ENCODE measurements around the gene SCD5. TPM values are rescaled to one million over a fixed set of nuclear protein-coding genes. Genes with fewer than 3 reads are reported as not detected.

SCD5 gene
- total RNA-seq, 1 experiment from 2014 or later: 4.8 TPM

DNA sequence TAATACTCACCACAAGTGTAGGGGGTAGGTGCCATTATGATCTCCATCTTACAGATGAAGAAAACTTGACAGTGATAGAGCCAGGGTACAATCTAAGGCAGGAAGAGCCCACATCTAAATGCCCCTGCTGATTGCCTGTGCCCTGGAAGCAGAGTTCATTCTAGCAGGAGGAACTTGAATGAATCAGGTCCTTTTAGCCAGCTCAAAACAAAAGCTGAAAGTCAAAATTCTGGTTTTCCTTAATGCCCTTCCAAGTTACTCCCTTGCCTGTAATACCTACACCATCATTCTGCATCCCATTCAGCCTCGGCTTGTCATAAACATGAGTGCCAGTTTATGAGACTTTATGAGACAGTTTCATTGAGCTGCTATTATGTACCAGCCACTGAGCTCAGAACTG is 89.6 kb downstream of the SCD5 start:
- no peak for DNase-seq
- no peaks in the 10 kb centered on the region for H3K27me3 ChIP-seq (ENCODE audit: control insufficient read depth, insufficient read depth, low read length)
- no peak overlapping the region for H3K4me3 ChIP-seq (ENCODE audit: insufficient read depth, low read depth, low read length)
- H3K36me3 ChIP-seq (replicated peaks; ENCODE audit: control insufficient read depth, insufficient read depth, low read length): no peaks in the 10 kb centered on the region

DNA sequence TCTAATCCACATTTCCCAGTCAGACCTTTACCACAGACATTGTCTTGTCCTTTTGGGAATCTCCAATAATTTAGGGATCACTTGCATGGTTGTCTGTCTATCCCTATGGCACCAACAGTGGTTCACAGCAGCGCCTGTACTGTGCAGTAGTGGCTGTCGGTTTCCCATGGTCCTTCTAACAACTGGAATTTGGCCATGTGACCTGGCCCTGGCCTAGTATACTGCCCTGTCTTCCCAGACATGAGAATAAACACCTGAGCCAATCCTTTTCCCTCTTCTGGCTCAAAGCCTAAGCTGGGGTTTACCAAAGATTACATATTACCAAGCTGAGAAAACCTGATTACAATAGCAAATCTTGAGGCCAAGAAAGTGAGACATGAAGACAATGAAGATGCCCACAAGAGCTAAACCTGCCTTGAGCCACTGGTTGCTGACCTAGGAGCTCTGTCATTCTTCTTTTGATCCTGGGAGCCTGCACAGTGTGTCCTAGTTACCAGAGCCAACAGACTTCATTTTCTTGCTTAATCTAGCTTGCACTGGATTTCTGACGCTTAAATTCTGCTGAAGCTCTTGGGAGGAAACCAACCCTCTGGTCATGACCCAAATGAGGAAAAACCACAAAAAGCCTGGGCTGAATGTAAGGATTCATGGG is 92.1 kb downstream of the SCD5 start:
- Histone ChIP-seq H3K36me3 (replicated peaks; ENCODE audit: control insufficient read depth, insufficient read depth, low read length) (no peaks in the 10 kb centered on the region), H3K27me3 (ENCODE audit: control insufficient read depth, insufficient read depth, low read length) (no peaks in the 10 kb centered on the region), H3K4me3 (ENCODE audit: insufficient read depth, low read depth, low read length) (no peak overlapping the region)
- no peak for DNase-seq

DNA sequence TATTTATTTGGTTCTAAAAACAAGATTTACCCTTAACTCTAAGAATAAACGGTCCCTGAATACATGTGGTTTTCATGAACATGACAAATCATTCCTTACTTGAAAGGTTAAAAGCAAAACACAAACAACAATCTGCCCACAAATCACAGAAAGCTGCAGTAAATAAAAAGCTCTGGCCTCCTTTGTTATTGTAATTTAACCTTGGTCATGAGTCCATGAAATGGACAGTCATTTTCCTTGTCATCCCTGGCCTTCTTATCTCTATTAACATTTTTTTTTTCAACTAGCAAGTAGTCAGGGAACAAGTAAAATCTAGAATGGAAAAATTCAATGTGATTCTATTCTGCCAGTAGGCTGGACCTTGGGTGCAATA is 92.7 kb downstream of the SCD5 start:
- H3K4me3 ChIP-seq (ENCODE audit: insufficient read depth, low read depth, low read length): no peak overlapping the region
- H3K27me3 ChIP-seq (ENCODE audit: control insufficient read depth, insufficient read depth, low read length): no peaks in the 10 kb centered on the region
- DNase-seq: no peak
- H3K36me3 ChIP-seq (replicated peaks; ENCODE audit: control insufficient read depth, insufficient read depth, low read length): no peaks in the 10 kb centered on the region

DNA sequence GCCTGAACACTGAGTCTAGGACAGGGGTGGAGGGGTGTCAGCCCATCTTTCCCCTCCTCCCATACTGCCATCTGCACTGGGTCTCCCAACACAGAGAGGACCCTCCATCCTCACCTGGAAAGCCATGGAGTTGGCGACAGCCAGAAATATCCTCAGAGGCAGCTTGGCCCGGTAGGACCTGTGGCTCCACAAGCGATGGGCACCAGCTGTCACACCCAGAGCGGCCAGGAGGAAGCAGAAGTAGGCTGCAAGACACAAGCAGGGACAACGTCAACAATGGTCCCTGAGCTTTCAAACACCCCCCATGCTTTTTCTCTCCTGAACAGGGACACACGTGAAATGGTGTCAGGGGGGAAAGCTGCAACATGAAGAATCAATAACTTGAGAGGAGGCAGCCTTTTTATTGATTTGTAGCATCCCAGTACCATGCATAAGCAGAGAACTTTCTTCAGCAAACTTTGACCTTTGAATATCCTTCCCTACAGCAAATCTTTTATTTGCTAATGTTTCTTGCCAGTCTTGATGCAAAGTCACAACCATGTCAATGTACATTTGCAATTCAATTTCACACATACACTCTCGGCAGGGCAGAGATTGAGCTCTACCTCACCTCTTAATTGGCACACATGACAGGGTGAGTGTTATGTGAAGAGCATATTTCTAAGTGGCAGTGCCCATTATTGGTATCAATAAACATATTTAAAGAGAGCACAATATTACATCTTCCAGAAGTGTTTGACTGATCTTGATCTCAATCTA is 93.2 kb downstream of the SCD5 start:
- DNase-seq: no peak
- Histone ChIP-seq H3K36me3 (replicated peaks; ENCODE audit: control insufficient read depth, insufficient read depth, low read length) (no peaks in the 10 kb centered on the region), H3K27me3 (ENCODE audit: control insufficient read depth, insufficient read depth, low read length) (no peaks in the 10 kb centered on the region), H3K4me3 (ENCODE audit: insufficient read depth, low read depth, low read length) (no peak overlapping the region)

DNA sequence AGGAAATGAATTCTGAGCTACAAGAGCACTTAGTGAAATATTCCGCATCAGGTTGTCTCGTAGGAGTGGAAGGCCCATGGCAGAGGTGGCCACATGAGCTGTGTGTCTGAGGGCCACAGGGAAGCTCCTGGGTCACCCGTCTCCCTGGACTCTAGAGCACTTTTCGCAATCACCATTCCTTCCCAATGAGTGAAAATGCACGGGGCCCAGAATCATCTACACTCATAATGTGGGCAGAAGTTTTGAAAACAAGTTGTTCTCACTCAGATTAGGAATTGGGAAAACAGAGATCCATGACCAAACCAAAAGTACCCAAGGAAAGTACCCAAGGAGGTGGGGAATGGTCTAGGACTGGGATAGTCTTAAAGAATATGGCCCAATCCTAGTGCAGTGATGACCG is 94.4 kb downstream of the SCD5 start:
- Histone ChIP-seq H3K4me3 (ENCODE audit: insufficient read depth, low read depth, low read length) (no peak overlapping the region), H3K27me3 (ENCODE audit: control insufficient read depth, insufficient read depth, low read length) (no peaks in the 10 kb centered on the region), H3K36me3 (replicated peaks; ENCODE audit: control insufficient read depth, insufficient read depth, low read length) (no peaks in the 10 kb centered on the region)
- no peak for DNase-seq

DNA sequence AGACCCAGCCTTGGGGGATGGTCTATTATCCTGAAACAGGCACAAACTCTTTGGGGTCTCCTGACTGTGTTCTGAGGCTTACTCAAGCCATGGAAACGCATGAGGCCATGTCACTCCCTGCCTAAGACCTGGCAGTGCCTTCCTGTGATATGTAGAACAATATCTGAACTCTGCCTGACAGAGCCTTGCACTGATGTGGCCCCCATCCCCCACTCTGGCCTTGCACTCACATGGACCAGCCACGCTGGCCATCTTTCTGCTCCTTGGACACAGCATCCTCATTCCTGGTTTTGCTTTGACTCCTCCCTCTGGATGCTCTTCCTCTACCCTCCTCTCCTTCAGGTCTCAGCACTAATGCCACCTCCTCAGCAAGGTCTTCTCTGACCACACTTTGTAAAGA is 100.2 kb downstream of the SCD5 start:
- Histone ChIP-seq H3K36me3 (replicated peaks; ENCODE audit: control insufficient read depth, insufficient read depth, low read length) (no peaks in the 10 kb centered on the region), H3K27me3 (ENCODE audit: control insufficient read depth, insufficient read depth, low read length) (no peaks in the 10 kb centered on the region), H3K4me3 (ENCODE audit: insufficient read depth, low read depth, low read length) (no peak overlapping the region)
- no peak for DNase-seq

DNA sequence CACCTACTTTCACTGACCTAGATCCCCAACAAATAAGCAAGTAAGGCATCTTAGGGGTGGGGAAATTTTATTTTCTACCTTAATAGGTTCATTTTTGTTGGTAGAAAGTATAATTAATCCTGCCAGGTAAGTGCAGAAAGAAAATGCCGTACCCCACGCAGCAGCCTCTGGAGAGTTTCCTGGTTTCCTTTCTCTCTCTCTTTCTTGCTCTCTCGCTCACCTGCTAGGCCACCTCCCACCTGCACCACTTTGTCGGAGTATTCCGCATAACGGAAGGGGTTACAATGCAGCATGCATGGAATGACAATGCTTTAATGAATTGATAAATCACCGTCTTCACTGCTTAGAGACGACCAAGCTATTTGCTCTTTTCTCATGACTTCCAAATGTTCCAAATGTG is 101.0 kb downstream of the SCD5 start:
- Histone ChIP-seq H3K36me3 (replicated peaks; ENCODE audit: control insufficient read depth, insufficient read depth, low read length) (no peaks in the 10 kb centered on the region), H3K27me3 (ENCODE audit: control insufficient read depth, insufficient read depth, low read length) (no peaks in the 10 kb centered on the region), H3K4me3 (ENCODE audit: insufficient read depth, low read depth, low read length) (no peak overlapping the region)
- DNase-seq: no peak

DNA sequence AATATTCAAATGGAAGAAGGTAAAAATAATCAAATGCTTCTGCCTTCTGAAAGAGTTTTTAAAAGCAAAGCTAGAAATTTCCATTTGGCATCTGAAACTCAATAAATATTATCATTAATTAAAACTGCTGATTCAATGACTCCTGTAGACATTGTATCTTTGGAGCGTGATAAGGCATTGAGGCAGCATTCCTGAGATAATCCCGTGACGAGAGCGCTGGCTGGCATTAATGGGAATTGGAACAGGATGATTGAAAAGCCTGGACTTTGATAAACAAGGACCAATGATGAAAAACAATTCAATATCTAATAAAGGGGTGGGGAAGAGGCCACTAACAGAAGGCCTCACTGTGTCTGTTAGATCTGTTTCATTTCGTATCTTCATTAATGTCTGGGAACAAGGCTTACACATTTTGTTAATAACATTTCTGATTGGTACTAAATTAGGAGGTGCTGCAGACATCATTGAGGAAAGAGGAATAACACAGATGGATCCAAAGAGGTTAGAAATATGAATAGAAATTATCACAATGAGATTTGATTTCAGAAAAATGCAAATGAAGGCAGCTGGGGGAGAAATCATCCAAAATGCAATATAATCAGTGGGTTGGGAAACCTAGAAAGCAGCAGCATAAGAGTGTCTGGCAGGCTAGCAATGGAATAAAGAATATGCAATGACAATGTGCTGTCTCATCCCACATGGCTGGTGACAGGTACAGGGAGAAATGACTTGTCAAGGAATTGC is 102.3 kb downstream of the SCD5 start:
- no peak for DNase-seq
- H3K27me3 ChIP-seq (ENCODE audit: control insufficient read depth, insufficient read depth, low read length): no peaks in the 10 kb centered on the region
- H3K36me3 ChIP-seq (replicated peaks; ENCODE audit: control insufficient read depth, insufficient read depth, low read length): no peaks in the 10 kb centered on the region
- no peak overlapping the region for H3K4me3 ChIP-seq (ENCODE audit: insufficient read depth, low read depth, low read length)

DNA sequence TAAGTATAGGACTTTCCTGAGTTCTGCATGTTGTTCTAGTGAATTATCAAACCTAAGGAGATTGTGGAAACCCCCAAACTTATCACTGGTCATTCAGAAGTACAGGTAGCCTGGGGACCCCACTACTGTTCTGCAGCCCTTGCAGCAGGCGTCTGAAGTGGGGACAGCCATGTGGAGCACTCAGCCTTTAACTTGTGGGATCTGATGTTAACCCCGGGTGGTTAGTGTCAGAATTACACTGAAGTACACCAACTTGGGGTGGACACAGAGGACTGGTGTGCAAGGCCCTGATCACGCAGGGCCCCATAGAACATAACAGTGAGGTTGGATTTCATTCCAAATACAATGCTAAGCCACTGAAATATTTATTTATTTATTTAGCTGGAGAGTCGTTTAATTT is 103.7 kb downstream of the SCD5 start:
- no peak overlapping the region for H3K4me3 ChIP-seq (ENCODE audit: insufficient read depth, low read depth, low read length)
- H3K27me3 ChIP-seq (ENCODE audit: control insufficient read depth, insufficient read depth, low read length): no peaks in the 10 kb centered on the region
- no peaks in the 10 kb centered on the region for H3K36me3 ChIP-seq (replicated peaks; ENCODE audit: control insufficient read depth, insufficient read depth, low read length)
- no peak for DNase-seq

DNA sequence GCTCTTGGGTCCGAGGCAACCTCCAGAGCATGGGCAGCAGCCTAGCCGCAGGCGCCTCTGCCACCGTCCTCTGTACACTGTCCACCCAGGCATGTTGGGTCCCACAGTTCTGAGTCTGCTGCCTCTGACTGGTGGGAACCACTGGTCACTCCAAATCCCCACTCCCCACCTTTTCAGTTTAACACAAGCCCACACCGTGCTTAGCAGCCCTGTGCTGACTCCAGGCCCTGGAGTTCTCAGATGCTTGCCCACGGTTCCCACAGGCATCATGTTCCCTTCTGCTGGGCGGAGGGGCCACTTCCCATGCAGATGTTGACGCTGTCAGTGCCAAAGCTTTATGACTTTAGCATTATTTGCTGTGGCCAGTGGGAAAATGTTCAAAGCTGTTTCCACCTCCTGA is 104.5 kb downstream of the SCD5 start:
- Histone ChIP-seq H3K4me3 (ENCODE audit: insufficient read depth, low read depth, low read length) (no peak overlapping the region), H3K27me3 (ENCODE audit: control insufficient read depth, insufficient read depth, low read length) (no peaks in the 10 kb centered on the region)
- no peak for DNase-seq

DNA sequence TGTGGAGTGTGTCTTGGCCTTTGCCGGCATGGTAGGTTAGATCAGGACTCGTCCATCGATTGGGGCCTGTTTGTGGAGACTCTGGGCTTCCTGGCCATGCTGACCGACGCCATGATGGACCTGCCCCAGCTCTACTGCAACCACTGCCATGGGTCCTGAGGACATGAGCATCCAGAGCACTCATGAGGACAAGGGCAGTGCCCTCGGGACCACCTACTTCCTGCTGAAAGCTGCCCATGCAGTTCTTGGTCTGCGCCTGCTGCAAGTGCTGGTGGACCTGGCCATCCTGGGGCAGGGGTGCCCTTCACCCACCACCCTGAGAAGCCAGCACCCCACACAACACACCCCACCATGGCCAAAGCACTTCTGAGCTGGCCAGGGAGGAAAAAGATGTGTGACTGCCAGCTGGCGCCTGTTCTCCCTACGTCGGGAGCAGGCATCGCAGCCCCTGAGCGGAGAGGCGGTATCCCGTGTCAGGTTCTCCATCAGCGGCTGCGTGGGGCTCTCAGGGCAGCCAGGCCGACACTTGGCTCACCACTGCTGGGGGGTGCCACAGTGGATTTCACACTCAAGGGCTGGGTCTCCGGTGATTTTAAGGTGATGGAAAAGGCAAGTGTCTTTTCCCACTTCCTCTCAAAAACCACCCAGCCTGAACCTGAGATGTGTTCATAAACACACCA is 106.4 kb downstream of the SCD5 start:
- no peaks in the 10 kb centered on the region for H3K27me3 ChIP-seq (ENCODE audit: control insufficient read depth, insufficient read depth, low read length)
- no peak overlapping the region for H3K4me3 ChIP-seq (ENCODE audit: insufficient read depth, low read depth, low read length)
- no peaks in the 10 kb centered on the region for H3K36me3 ChIP-seq (replicated peaks; ENCODE audit: control insufficient read depth, insufficient read depth, low read length)
- DNase-seq: no peak

More for the DNA sequence above, 104.5 kb downstream of the SCD5 start:
- no peaks in the 10 kb centered on the region for H3K36me3 ChIP-seq (replicated peaks; ENCODE audit: control insufficient read depth, insufficient read depth, low read length)

DNA sequence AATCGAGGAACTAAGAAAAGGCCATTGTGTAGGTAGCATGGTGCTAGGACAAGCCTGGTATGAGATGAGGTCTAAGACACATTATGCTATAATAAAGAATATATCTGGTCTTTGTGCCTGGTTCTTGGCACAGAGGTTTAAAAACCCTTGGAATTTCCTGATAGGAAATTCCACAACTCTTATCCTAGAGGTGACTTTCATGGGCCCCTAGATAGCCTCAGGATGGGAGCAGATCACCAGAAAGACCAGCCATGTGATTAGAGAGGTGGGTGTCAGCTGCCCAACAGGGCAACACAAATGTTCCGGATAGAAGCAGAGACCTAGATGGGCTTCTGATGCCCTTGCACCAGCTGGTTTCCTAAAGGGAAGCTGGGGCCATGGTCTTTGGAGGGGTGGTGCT is 107.2 kb downstream of the SCD5 start:
- Histone ChIP-seq H3K4me3 (ENCODE audit: insufficient read depth, low read depth, low read length) (no peak overlapping the region), H3K27me3 (ENCODE audit: control insufficient read depth, insufficient read depth, low read length) (no peaks in the 10 kb centered on the region), H3K36me3 (replicated peaks; ENCODE audit: control insufficient read depth, insufficient read depth, low read length) (no peaks in the 10 kb centered on the region)
- DNase-seq: no peak

DNA sequence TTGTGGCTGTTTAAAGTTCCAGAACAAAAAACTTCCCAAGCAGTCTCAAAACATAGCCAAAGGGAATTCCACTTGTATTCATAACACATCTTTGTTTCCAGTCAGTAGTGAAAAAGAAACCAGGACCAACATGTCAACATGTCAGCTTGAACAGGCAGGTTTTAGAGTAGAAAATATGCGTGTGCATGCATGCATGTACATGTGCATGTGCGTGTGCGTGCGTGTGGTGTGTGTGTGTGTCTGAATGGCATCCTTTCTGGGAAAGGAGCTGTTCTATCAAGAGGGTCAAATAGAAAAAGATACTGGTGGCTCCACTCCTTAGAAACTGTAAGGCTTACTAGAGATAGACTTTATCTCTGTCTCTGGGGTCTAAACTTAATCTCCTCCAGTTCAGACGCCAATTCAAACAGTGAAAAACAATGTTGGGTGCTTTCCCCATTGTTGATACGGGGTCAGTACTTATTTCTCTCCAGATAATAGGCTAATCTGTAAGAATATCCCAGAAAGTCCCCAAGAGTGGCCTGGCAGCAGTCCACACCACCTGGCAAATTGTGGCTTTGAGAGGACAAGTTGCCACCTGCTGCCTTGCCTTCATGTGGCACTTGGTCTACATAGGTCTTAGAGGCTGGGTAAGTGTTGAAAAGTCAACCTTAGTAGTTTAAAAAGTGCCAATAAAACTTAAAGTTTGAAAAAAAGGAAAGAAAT is 110.4 kb downstream of the SCD5 start:
- Histone ChIP-seq H3K27me3 (ENCODE audit: control insufficient read depth, insufficient read depth, low read length) (no peaks in the 10 kb centered on the region), H3K4me3 (ENCODE audit: insufficient read depth, low read depth, low read length) (no peak overlapping the region), H3K36me3 (replicated peaks; ENCODE audit: control insufficient read depth, insufficient read depth, low read length) (no peaks in the 10 kb centered on the region)
- DNase-seq: no peak

DNA sequence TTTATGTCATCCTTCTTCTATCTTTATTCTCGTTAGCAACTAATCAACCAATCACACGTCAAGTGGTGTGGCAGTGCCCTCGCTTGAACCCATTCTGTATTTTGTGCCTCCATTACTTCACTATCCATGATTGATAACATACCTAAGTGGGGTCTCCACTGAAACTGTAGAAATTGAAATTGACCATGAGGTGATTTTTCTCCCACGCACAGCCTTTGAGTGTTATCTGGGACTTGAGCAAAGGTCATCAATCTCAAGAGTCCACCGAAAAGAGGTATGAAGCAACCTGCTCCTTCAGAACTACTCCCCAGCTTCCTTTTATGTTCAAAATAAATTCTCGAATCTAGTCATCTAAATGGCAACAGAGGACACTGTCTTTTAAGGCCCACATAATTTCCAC is 111.1 kb downstream of the SCD5 start:
- H3K4me3 ChIP-seq (ENCODE audit: insufficient read depth, low read depth, low read length): no peak overlapping the region
- DNase-seq: no peak
- H3K36me3 ChIP-seq (replicated peaks; ENCODE audit: control insufficient read depth, insufficient read depth, low read length): no peaks in the 10 kb centered on the region
- H3K27me3 ChIP-seq (ENCODE audit: control insufficient read depth, insufficient read depth, low read length): no peaks in the 10 kb centered on the region
